Astrocyte (in vitro differentiated cells and primary cell): ENCODE results near the gene HLA-DMB. TPM values are rescaled to one million over a fixed set of nuclear protein-coding genes. Genes with fewer than 3 reads are reported as not detected.

Source experiments
- DNase-seq: peaks from one replicate; pipeline ENCODE4 v3.0.0-alpha.2; 2010; ENCODE audit warnings: low read depth
- FAIRE-seq: peaks from 2 replicates; lab custom pipeline; 2011; peaks lifted over from hg19 to GRCh38; lab: Jason Lieb, UNC
- H2AFZ ChIP-seq: 2 replicates; pipeline ENCODE4 v1.6.0; 2012; ENCODE audit warnings: low read depth, low read length, inconsistent platforms
- H3K27ac ChIP-seq: 2 replicates; pipeline ENCODE4 v1.5.1; 2011; ENCODE audit warnings: low read depth, low read length, inconsistent platforms
- H3K27me3 ChIP-seq: 2 replicates; pipeline ENCODE4 v1.6.0; 2011; ENCODE audit warnings: low read length, inconsistent platforms; ENCODE audit not compliant: insufficient read depth
- H3K36me3 ChIP-seq: 2 replicates; pipeline ENCODE4 v1.5.1; 2011; ENCODE audit warnings: low read length, inconsistent platforms; ENCODE audit not compliant: insufficient read depth
- H3K4me1 ChIP-seq: 2 replicates; pipeline ENCODE4 v1.5.1; 2011; ENCODE audit warnings: low read length, inconsistent platforms; ENCODE audit not compliant: insufficient read depth
- H3K4me2 ChIP-seq: 2 replicates; pipeline ENCODE4 v1.6.0; 2012; ENCODE audit warnings: low read length, inconsistent platforms
- H3K4me3 ChIP-seq: 2 replicates; pipeline ENCODE4 v1.5.1; 2011; ENCODE audit warnings: low read depth, mild to moderate bottlenecking, low read length, inconsistent platforms; ENCODE audit not compliant: insufficient read depth
- H3K79me2 ChIP-seq: 2 replicates; pipeline ENCODE4 v1.6.0; 2012; ENCODE audit warnings: mild to moderate bottlenecking, low read length, inconsistent platforms; ENCODE audit not compliant: insufficient read depth
- H3K9ac ChIP-seq: 2 replicates; pipeline ENCODE4 v1.6.0; 2012; ENCODE audit warnings: mild to moderate bottlenecking, low read length, inconsistent platforms
- H3K9me3 ChIP-seq: 2 replicates; pipeline ENCODE4 v1.5.1; 2012; ENCODE audit warnings: low read depth, mild to moderate bottlenecking, low read length, inconsistent platforms; ENCODE audit not compliant: insufficient read depth
- H4K20me1 ChIP-seq: 2 replicates; pipeline ENCODE4 v1.6.0; 2012; ENCODE audit warnings: low read length, inconsistent platforms; ENCODE audit not compliant: insufficient read depth
- H3K27ac Mint-ChIP-seq: one replicate; pipeline ENCODE4 v1.8.0; 2021; ENCODE audit warnings: mild to moderate bottlenecking, mixed read lengths; ENCODE audit not compliant: unreplicated experiment
- H3K27me3 Mint-ChIP-seq: one replicate; pipeline ENCODE4 v1.8.0; 2021; ENCODE audit warnings: low read depth, mixed read lengths; ENCODE audit not compliant: unreplicated experiment
- H3K36me3 Mint-ChIP-seq: one replicate; pipeline ENCODE4 v1.8.0; 2021; ENCODE audit warnings: low read depth, mixed read lengths; ENCODE audit not compliant: unreplicated experiment
- H3K4me1 Mint-ChIP-seq: one replicate; pipeline ENCODE4 v1.8.0; 2021; ENCODE audit warnings: low read depth, mixed read lengths; ENCODE audit not compliant: unreplicated experiment
- H3K4me3 Mint-ChIP-seq: one replicate; pipeline ENCODE4 v1.8.0; 2021; ENCODE audit warnings: mild to moderate bottlenecking, moderate library complexity, mixed read lengths; ENCODE audit not compliant: unreplicated experiment
- H3K9me3 Mint-ChIP-seq: one replicate; pipeline ENCODE4 v1.8.0; 2021; ENCODE audit warnings: mild to moderate bottlenecking, mixed read lengths; ENCODE audit not compliant: unreplicated experiment
- CTCF ChIP-seq: IDR thresholded peaks from 2 replicates; pipeline ENCODE4 v1.5.1; 2011; ENCODE audit warnings: low read depth, mild to moderate bottlenecking, inconsistent platforms, low read length, moderate library complexity; ENCODE audit not compliant: insufficient read depth
- EZH2 ChIP-seq: IDR thresholded peaks from 2 replicates; pipeline ENCODE4 v1.6.1; 2012; ENCODE audit warnings: mild to moderate bottlenecking, low read length, inconsistent platforms; ENCODE audit not compliant: insufficient read depth
- total RNA-seq: library from RNA; stranded (reverse); gene quantifications from 2 replicates; pipeline ENCODE4 v1.2.1, GENCODE V29; 2021

Gene HLA-DMB
- total RNA-seq, 1 donor from 2014 or later: 0.11 TPM

GRCh38 chr6:32888576-32888975 is 52.3 kb downstream of the HLA-DMB start:
- no peak for DNase-seq
- TF ChIP-seq EZH2 (no peak), CTCF (no peak)
- H3K9me3 ChIP-seq: no peaks in the 10 kb centered on the region

GRCh38 chr6:32887616-32888015 is 53.2 kb downstream of the HLA-DMB start:
- Histone ChIP-seq H3K27me3 (no peaks in the 10 kb centered on the region), H3K9me3 (no peaks in the 10 kb centered on the region), H2AFZ (no peak overlapping the region), H3K4me2 (no peak overlapping the region), H3K79me2 (no peaks in the 10 kb centered on the region), H4K20me1 (no peaks in the 10 kb centered on the region), H3K4me3 (no peak overlapping the region), H3K4me1 (peaks cover 4% of the 10 kb centered on the region), H3K36me3 (no peaks in the 10 kb centered on the region), H3K27ac (no peak overlapping the region), H3K9ac (no peak overlapping the region)
- no peaks in the 10 kb centered on the region for H3K36me3 Mint-ChIP-seq
- TF ChIP-seq EZH2: no peak
- TF ChIP-seq CTCF: no peak
- no peaks in the 10 kb centered on the region for H3K27me3 Mint-ChIP-seq
- FAIRE-seq: no peak
- peak overlapping the region; percentile 65 for H3K4me3 Mint-ChIP-seq
- H3K27ac Mint-ChIP-seq: no peak overlapping the region
- H3K9me3 Mint-ChIP-seq: no peaks in the 10 kb centered on the region
- no peaks in the 10 kb centered on the region for H3K4me1 Mint-ChIP-seq
- DNase-seq: no peak

More at GRCh38 chr6:32888576-32888975, 52.3 kb downstream of the HLA-DMB start:
- H3K4me2 ChIP-seq: no peak overlapping the region
- Mint-ChIP-seq H3K9me3 (no peaks in the 10 kb centered on the region), H3K36me3 (no peaks in the 10 kb centered on the region), H3K27ac (no peak overlapping the region), H3K4me1 (no peaks in the 10 kb centered on the region), H3K27me3 (no peaks in the 10 kb centered on the region), H3K4me3 (peak overlapping the region; percentile 58)
- H3K27ac ChIP-seq: no peak overlapping the region
- H3K27me3 ChIP-seq: no peaks in the 10 kb centered on the region
- no peaks in the 10 kb centered on the region for H3K79me2 ChIP-seq
- no peaks in the 10 kb centered on the region for H3K36me3 ChIP-seq
- no peak overlapping the region for H2AFZ ChIP-seq
- FAIRE-seq: no peak
- no peak overlapping the region for H3K4me3 ChIP-seq
- peaks cover 4% of the 10 kb centered on the region for H3K4me1 ChIP-seq
- H4K20me1 ChIP-seq: no peaks in the 10 kb centered on the region
- H3K9ac ChIP-seq: no peak overlapping the region

- no peak overlapping the region for H3K4me3 ChIP-seq
- no peaks in the 10 kb centered on the region for H3K27me3 Mint-ChIP-seq
- DNase-seq: peak; percentile 58
- H3K4me1 ChIP-seq: peaks cover 7% of the 10 kb centered on the region
- no peaks in the 10 kb centered on the region for H3K9me3 ChIP-seq
- H3K4me3 Mint-ChIP-seq: no peak overlapping the region
- H3K27ac ChIP-seq: no peak overlapping the region
- H3K4me1 Mint-ChIP-seq: peaks cover 3% of the 10 kb centered on the region
- TF ChIP-seq EZH2 (no peak), CTCF (no peak)
- H3K36me3 Mint-ChIP-seq: no peaks in the 10 kb centered on the region
- H3K27me3 ChIP-seq: no peaks in the 10 kb centered on the region
- no peak overlapping the region for H2AFZ ChIP-seq
- no peak overlapping the region for H3K4me2 ChIP-seq
- H3K9ac ChIP-seq: no peak overlapping the region
- H3K36me3 ChIP-seq: no peaks in the 10 kb centered on the region
- no peaks in the 10 kb centered on the region for H3K79me2 ChIP-seq
- H4K20me1 ChIP-seq: no peaks in the 10 kb centered on the region
- H3K9me3 Mint-ChIP-seq: no peaks in the 10 kb centered on the region
- no peak for FAIRE-seq
- no peak overlapping the region for H3K27ac Mint-ChIP-seq
Measured at GRCh38 chr6:32886681-32887383, 54.0 kb downstream of the HLA-DMB start.
